ENCODE measurements around the gene TRPC4. TPM values are rescaled to one million over a fixed set of nuclear protein-coding genes. Genes with fewer than 3 reads are reported as not detected.
A peak's percentile ranks its signal among the peaks of the same experiment; 100 is the strongest.

The TRPC4 gene
- total RNA-seq, 1 experiment from 2014 or later, result not detected

DNA sequence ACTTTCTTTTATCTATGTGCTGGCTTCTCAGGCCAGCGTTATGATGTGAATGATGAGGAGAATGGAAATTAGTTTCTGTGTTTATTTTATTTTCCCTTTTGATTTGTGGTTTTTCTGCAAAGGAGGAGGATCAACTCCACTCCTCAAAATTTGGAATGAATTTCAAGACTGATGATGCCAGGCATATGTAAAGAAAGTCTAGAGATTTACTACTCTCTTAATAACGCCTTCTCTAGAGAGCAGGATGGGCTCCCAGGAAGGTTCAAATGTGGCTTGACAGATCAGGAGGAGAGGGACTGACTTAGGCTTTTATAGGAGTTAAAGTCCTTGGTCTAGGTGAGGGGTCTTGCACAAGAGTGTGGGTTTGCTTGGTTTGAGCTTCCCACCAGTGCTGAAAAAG is 255.9 kb downstream of the TRPC4 start:
- Mint-ChIP-seq H3K27ac (ENCODE audit: low read depth, unreplicated experiment) (no peak overlapping the region), H3K4me1 (ENCODE audit: insufficient read depth, unreplicated experiment) (peaks cover 16% of the 10 kb centered on the region), H3K36me3 (ENCODE audit: insufficient read depth, unreplicated experiment) (no peaks in the 10 kb centered on the region), H3K4me3 (ENCODE audit: unreplicated experiment) (no peak overlapping the region), H3K27me3 (ENCODE audit: insufficient read depth, unreplicated experiment) (no peaks in the 10 kb centered on the region), H3K9me3 (ENCODE audit: unreplicated experiment) (no peaks in the 10 kb centered on the region)
- ChIA-PET POLR2A (no interaction called here), CTCF (interaction anchor here (1.0 kb wide), 1 partner anchor 10 kb away, joined by 4 read pairs; no protein-coding TSS in a partner anchor)
- no peak for DNase-seq (ENCODE audit: unreplicated experiment)
- TF ChIP-seq, protein P1, sequence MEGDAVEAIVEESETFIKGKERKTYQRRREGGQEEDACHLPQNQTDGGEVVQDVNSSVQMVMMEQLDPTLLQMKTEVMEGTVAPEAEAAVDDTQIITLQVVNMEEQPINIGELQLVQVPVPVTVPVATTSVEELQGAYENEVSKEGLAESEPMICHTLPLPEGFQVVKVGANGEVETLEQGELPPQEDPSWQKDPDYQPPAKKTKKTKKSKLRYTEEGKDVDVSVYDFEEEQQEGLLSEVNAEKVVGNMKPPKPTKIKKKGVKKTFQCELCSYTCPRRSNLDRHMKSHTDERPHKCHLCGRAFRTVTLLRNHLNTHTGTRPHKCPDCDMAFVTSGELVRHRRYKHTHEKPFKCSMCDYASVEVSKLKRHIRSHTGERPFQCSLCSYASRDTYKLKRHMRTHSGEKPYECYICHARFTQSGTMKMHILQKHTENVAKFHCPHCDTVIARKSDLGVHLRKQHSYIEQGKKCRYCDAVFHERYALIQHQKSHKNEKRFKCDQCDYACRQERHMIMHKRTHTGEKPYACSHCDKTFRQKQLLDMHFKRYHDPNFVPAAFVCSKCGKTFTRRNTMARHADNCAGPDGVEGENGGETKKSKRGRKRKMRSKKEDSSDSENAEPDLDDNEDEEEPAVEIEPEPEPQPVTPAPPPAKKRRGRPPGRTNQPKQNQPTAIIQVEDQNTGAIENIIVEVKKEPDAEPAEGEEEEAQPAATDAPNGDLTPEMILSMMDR (IDR thresholded peaks at IDR 0.05; ENCODE audit: unreplicated experiment), result no peak
- no TSS peak for BruUV-seq (replicated peaks)
- intact Hi-C loops (cut with micrococcal nuclease), result no loop called here

DNA sequence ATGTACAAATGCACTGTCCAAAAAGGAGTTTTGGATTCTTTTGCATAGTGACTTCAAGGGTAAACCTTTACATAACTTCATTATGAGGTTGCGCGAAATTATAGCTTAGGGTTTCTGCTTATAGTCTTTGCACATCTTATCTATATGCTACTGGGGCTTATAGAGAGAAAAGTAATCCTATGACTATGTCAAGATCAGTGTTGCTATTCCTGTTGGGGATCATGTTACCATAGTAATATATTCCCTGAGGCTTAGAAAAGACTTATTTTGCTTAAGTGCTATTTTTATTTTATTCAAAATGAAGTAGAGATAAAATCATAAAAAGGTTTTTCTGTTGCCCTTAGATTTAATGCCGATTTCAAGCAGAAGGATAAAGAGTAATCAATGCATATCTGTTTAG is 256.3 kb downstream of the TRPC4 start:
- no peak overlapping the region for H3K4me3 Mint-ChIP-seq (ENCODE audit: unreplicated experiment)
- CTCF ChIA-PET, result no interaction called here
- intact Hi-C loops (cut with micrococcal nuclease), result no loop called here
- BruUV-seq (replicated peaks), result no TSS peak
- no peak for DNase-seq (ENCODE audit: unreplicated experiment)
- H3K27ac Mint-ChIP-seq (ENCODE audit: low read depth, unreplicated experiment), result no peak overlapping the region
- H3K27me3 Mint-ChIP-seq (ENCODE audit: insufficient read depth, unreplicated experiment), result no peaks in the 10 kb centered on the region
- peaks cover 16% of the 10 kb centered on the region for H3K4me1 Mint-ChIP-seq (ENCODE audit: insufficient read depth, unreplicated experiment)
- no peaks in the 10 kb centered on the region for H3K36me3 Mint-ChIP-seq (ENCODE audit: insufficient read depth, unreplicated experiment)
- POLR2A ChIA-PET, result no interaction called here
- TF ChIP-seq, protein P1 (IDR thresholded peaks at IDR 0.05; ENCODE audit: unreplicated experiment), result no peak
- H3K9me3 Mint-ChIP-seq (ENCODE audit: unreplicated experiment), result no peaks in the 10 kb centered on the region

DNA sequence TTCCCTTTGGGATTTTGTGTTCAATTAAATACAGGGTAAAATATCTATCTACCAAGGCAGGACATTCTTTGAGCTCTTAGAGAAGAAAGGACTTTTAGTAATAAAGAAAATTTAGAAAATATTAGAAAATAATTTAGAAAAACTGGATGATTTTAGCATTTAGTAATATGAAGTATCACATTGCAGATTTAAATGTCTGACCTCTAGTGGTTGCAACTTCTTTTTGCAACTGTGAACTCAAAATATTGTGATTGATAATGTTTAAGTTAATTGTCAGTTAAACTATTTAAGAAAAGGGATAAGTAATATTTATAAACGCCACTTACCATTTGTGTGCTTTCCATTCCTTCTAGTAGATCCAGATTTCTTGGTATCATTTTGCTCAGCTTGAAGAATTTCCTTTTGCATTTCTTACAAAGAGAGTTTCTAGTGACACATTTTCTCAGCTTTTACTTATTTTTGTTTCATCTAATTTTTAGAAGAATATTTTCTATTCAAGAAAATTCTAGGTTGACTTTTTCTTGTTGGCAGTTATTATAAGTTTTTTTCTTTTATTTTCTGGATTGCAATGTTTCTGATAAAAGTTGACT is 260.7 kb downstream of the TRPC4 start:
- Mint-ChIP-seq H3K9me3 (ENCODE audit: unreplicated experiment) (no peaks in the 10 kb centered on the region), H3K4me3 (ENCODE audit: unreplicated experiment) (no peak overlapping the region), H3K27ac (ENCODE audit: low read depth, unreplicated experiment) (no peak overlapping the region), H3K27me3 (ENCODE audit: insufficient read depth, unreplicated experiment) (no peaks in the 10 kb centered on the region), H3K4me1 (ENCODE audit: insufficient read depth, unreplicated experiment) (no peaks in the 10 kb centered on the region), H3K36me3 (ENCODE audit: insufficient read depth, unreplicated experiment) (no peaks in the 10 kb centered on the region)
- ChIA-PET CTCF (interaction anchor here (0.6 to 11.5 kb wide), 12 partner anchors 9 to 601 kb away, joined by 3 to 103 read pairs (median 3); partner anchors contain the start of gene CSNK1A1L), POLR2A (no interaction called here)
- BruUV-seq (replicated peaks), result no TSS peak
- TF ChIP-seq, protein P1 (IDR thresholded peaks at IDR 0.05; ENCODE audit: unreplicated experiment), result peak; percentile 46
- intact Hi-C loops (cut with micrococcal nuclease), result loop anchor here (1.0 kb wide), 1 partner anchor 535 kb away; no protein-coding TSS in a partner anchor
- DNase-seq (ENCODE audit: unreplicated experiment), result peak; percentile 11

DNA sequence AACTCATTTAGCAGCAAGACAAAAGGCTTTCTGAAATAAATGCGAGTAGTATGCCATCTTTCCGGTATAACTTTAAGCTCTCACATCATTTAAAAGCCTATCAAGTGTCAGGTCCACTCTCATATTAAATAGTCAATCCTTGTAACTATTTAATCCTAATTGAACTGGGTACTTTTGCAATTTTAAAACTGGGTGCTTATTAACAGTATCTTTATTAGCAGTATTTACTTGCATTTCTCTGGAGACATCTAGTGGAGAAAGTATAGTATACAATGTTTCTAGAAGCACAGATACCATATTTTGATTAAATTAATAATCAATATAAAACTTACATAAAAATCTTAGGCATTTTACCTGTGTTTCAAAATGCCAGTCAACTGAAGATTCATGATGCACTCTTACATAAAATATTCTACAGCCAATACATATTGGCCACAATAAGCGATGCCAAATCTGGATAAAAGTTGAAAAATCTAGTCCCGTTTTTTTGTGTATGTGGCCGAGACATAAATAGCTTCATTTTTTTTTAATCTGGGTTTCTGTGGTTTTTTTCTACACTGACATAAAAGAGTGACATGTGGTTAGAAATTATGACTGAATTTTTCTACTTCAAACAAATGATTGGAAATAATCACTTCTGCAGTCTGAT is 266.7 kb downstream of the TRPC4 start:
- CTCF ChIA-PET, result interaction anchor here (0.6 to 11.5 kb wide), 19 partner anchors 10 to 1012 kb away, joined by 3 to 103 read pairs (median 3); partner anchors contain the start of gene CSNK1A1L
- no TSS peak for BruUV-seq (replicated peaks)
- Mint-ChIP-seq H3K4me3 (ENCODE audit: unreplicated experiment) (no peak overlapping the region), H3K27ac (ENCODE audit: low read depth, unreplicated experiment) (no peak overlapping the region), H3K36me3 (ENCODE audit: insufficient read depth, unreplicated experiment) (no peaks in the 10 kb centered on the region), H3K9me3 (ENCODE audit: unreplicated experiment) (no peaks in the 10 kb centered on the region), H3K4me1 (ENCODE audit: insufficient read depth, unreplicated experiment) (no peaks in the 10 kb centered on the region), H3K27me3 (ENCODE audit: insufficient read depth, unreplicated experiment) (no peaks in the 10 kb centered on the region)
- POLR2A ChIA-PET, result no interaction called here
- TF ChIP-seq, protein P1 (IDR thresholded peaks at IDR 0.05; ENCODE audit: unreplicated experiment), result peak; percentile 61
- intact Hi-C loops (cut with micrococcal nuclease), result loop anchor here (1.0 kb wide), 2 partner anchors 494 to 529 kb away; no protein-coding TSS in a partner anchor
- peak; percentile 42 for DNase-seq (ENCODE audit: unreplicated experiment)
